Measurements from ENCODE around the gene ZFP62.
"Not testable (repeated sequence)": the region's sequence is repeated elsewhere in the genome, so short reads cannot be mapped to it uniquely, and the experiment has no call there.

ZFP62 gene

GRCh38 chr5:180860887-180861822 lies at the start of gene ZFP62:
Gene ZFP62 (minus strand): TSS chr5:180861276. CDS start chr5:180861219, 57 bp downstream.
- DNase-seq (ENCODE audit: low spot score) = peak; percentile 91

GRCh38 chr5:180910735-180911134 lies 49.7 kb upstream of the ZFP62 start:
- no peak for DNase-seq (ENCODE audit: low spot score)

- no peak for DNase-seq (ENCODE audit: low spot score)
Observed at GRCh38 chr5:180910182-180910581, 49.1 kb upstream of the ZFP62 start.

- no peak for DNase-seq (ENCODE audit: low spot score)
Observed at GRCh38 chr5:180909782-180910181, 48.7 kb upstream of the ZFP62 start.

GRCh38 chr5:180908998-180909731 lies 48.1 kb upstream of the ZFP62 start:
- DNase-seq (ENCODE audit: low spot score) = no peak

GRCh38 chr5:180908400-180908799 lies 47.3 kb upstream of the ZFP62 start:
- DNase-seq (ENCODE audit: low spot score) = no peak

- no peak for DNase-seq (ENCODE audit: low spot score)
Observed at GRCh38 chr5:180901319-180902009, 40.4 kb upstream of the ZFP62 start.

- DNase-seq (ENCODE audit: low spot score) = no peak
Observed at GRCh38 chr5:180900178-180900577, 39.1 kb upstream of the ZFP62 start.

- DNase-seq (ENCODE audit: low spot score) = no peak
Observed at GRCh38 chr5:180898621-180899246, 37.7 kb upstream of the ZFP62 start, which contains the start of gene BTNL8. Gene BTNL8 (plus strand): TSS chr5:180899159. CDS start chr5:180899311, 152 bp downstream.

- DNase-seq (ENCODE audit: low spot score) = not testable (repeated sequence)
Observed at GRCh38 chr5:180895330-180895729, 34.3 kb upstream of the ZFP62 start.

GRCh38 chr5:180889381-180889780 lies 28.3 kb upstream of the ZFP62 start:
- no peak for DNase-seq (ENCODE audit: low spot score)

GRCh38 chr5:180885845-180886529 lies 24.9 kb upstream of the ZFP62 start:
- not testable (repeated sequence) for DNase-seq (ENCODE audit: low spot score)

GRCh38 chr5:180875860-180876426 lies 14.9 kb upstream of the ZFP62 start:
- DNase-seq (ENCODE audit: low spot score) = no peak

GRCh38 chr5:180874804-180875582 lies 13.9 kb upstream of the ZFP62 start:
- no peak for DNase-seq (ENCODE audit: low spot score)

GRCh38 chr5:180873615-180874520 lies 12.8 kb upstream of the ZFP62 start:
- DNase-seq (ENCODE audit: low spot score) = no peak

GRCh38 chr5:180872419-180872818 lies 11.3 kb upstream of the ZFP62 start:
- no peak for DNase-seq (ENCODE audit: low spot score)

- DNase-seq (ENCODE audit: low spot score) = no peak
Observed at GRCh38 chr5:180870276-180871068, 9.4 kb upstream of the ZFP62 start.

GRCh38 chr5:180869587-180869986 lies 8.5 kb upstream of the ZFP62 start:
- no peak for DNase-seq (ENCODE audit: low spot score)
